DND-41 (cell line): ENCODE measurements around the gene CCNY.
"Not testable (repeated sequence)": the region's sequence is repeated elsewhere in the genome, so short reads cannot be mapped to it uniquely, and the experiment has no call there.

Experiments used
- ATAC-seq: fragments of 200-7000 bp; cut with Tn5 transposase; 3 replicates; pipeline ENCODE4 v1.9.1; 2021; ENCODE audit warnings: low read depth; ENCODE audit not compliant: insufficient read depth
- DNase-seq: peaks from one replicate; pipeline ENCODE4 v3.0.0-alpha.2; 2020
- H2AFZ ChIP-seq: 2 replicates; pipeline ENCODE4 v1.6.0; 2012; ENCODE audit warnings: low read depth, low read length
- H3K27ac ChIP-seq: 2 replicates; pipeline ENCODE4 v1.5.1; 2012; ENCODE audit warnings: low read length, inconsistent platforms
- H3K27me3 ChIP-seq: fragments of 200-600 bp; sonication (generic); 2 replicates; pipeline ENCODE4 v1.6.0; 2012; ENCODE audit warnings: low read length, mild to moderate bottlenecking, inconsistent platforms; ENCODE audit not compliant: insufficient read depth, poor library complexity
- H3K36me3 ChIP-seq: 2 replicates; pipeline ENCODE4 v1.5.1; 2012; ENCODE audit warnings: low read length, inconsistent platforms; ENCODE audit not compliant: insufficient read depth
- H3K4me1 ChIP-seq: 2 replicates; pipeline ENCODE4 v1.5.1; 2012; ENCODE audit warnings: mild to moderate bottlenecking, low read length; ENCODE audit not compliant: insufficient read depth
- H3K4me2 ChIP-seq: 2 replicates; pipeline ENCODE4 v1.6.0; 2012; ENCODE audit warnings: mild to moderate bottlenecking, moderate library complexity, low read length, inconsistent platforms; ENCODE audit not compliant: insufficient read depth
- H3K4me3 ChIP-seq, 2 experiments: fragments of 200-600 bp in 1 of 2; shearing (Covaris generic) in 1 of 2; 2 replicates each; pipeline ENCODE4 v1.5.1; 2012 to 2016; ENCODE audit warnings: inconsistent platforms in 2 of 2, low read length in 2 of 2, mild to moderate bottlenecking in 2 of 2, low read depth in 1 of 2, moderate library complexity in 1 of 2
- H3K79me2 ChIP-seq: 2 replicates; pipeline ENCODE4 v1.6.0; 2012; ENCODE audit warnings: low read length, inconsistent platforms; ENCODE audit not compliant: insufficient read depth
- H3K9ac ChIP-seq: 2 replicates; pipeline ENCODE4 v1.6.0; 2012; ENCODE audit warnings: low read depth, mild to moderate bottlenecking, inconsistent platforms, low read length, moderate library complexity
- H3K9me3 ChIP-seq: 2 replicates; pipeline ENCODE4 v1.5.1; 2012; ENCODE audit warnings: low read length, moderate library complexity, mild to moderate bottlenecking, inconsistent platforms; ENCODE audit not compliant: insufficient read depth, severe bottlenecking
- H4K20me1 ChIP-seq: 2 replicates; pipeline ENCODE4 v1.6.0; 2012; ENCODE audit warnings: low read length; ENCODE audit not compliant: insufficient read depth
- EZH2 ChIP-seq: IDR thresholded peaks from 3 replicates; pipeline ENCODE4 v1.6.1; 2012; ENCODE audit warnings: borderline replicate concordance, low read depth, mild to moderate bottlenecking, moderate library complexity, low read length, inconsistent platforms; ENCODE audit not compliant: severe bottlenecking
- TF ChIP-seq, protein P1 (sequence below): IDR thresholded peaks from 2 replicates; pipeline ENCODE4 v1.5.1; 2012; ENCODE audit warnings: borderline replicate concordance, low read length, moderate library complexity, mild to moderate bottlenecking; ENCODE audit not compliant: poor library complexity, severe bottlenecking; ENCODE audit errors: extremely low read depth

CCNY gene

DNA sequence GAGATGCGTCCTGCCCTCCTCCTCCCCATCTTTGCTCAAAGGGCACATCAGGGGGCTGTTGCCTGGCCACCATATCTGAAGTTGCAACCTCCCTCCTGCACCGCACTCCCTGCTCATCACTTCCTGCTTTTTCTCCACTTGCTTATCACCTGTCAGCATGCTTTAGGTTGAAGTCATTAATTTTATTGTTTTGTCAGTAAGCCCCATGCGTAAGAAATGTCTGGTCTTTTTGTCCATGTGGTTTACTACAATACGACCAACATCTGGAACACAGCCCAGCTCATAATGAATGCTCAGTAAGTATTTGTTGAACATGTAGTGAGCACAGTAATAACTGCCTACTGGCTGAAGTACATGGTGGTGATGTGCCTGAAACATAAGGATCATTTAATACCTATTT is 197.3 kb downstream of the CCNY start:
- no peak overlapping the region for H3K4me2 ChIP-seq
- no peak overlapping the region for H3K9ac ChIP-seq
- H3K9me3 ChIP-seq = peaks cover 32% of the 10 kb centered on the region
- H3K27ac ChIP-seq = no peak overlapping the region
- H3K27me3 ChIP-seq = no peaks in the 10 kb centered on the region
- no peak for ATAC-seq
- DNase-seq = no peak
- no peaks in the 10 kb centered on the region for H4K20me1 ChIP-seq
- no peak overlapping the region for H3K4me3 ChIP-seq
- no peaks in the 10 kb centered on the region for H3K79me2 ChIP-seq
- peaks cover 73% of the 10 kb centered on the region for H3K36me3 ChIP-seq
- TF ChIP-seq, protein P1, sequence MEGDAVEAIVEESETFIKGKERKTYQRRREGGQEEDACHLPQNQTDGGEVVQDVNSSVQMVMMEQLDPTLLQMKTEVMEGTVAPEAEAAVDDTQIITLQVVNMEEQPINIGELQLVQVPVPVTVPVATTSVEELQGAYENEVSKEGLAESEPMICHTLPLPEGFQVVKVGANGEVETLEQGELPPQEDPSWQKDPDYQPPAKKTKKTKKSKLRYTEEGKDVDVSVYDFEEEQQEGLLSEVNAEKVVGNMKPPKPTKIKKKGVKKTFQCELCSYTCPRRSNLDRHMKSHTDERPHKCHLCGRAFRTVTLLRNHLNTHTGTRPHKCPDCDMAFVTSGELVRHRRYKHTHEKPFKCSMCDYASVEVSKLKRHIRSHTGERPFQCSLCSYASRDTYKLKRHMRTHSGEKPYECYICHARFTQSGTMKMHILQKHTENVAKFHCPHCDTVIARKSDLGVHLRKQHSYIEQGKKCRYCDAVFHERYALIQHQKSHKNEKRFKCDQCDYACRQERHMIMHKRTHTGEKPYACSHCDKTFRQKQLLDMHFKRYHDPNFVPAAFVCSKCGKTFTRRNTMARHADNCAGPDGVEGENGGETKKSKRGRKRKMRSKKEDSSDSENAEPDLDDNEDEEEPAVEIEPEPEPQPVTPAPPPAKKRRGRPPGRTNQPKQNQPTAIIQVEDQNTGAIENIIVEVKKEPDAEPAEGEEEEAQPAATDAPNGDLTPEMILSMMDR = no peak
- TF ChIP-seq EZH2 = no peak
- H2AFZ ChIP-seq = no peak overlapping the region
- no peaks in the 10 kb centered on the region for H3K4me1 ChIP-seq

DNA sequence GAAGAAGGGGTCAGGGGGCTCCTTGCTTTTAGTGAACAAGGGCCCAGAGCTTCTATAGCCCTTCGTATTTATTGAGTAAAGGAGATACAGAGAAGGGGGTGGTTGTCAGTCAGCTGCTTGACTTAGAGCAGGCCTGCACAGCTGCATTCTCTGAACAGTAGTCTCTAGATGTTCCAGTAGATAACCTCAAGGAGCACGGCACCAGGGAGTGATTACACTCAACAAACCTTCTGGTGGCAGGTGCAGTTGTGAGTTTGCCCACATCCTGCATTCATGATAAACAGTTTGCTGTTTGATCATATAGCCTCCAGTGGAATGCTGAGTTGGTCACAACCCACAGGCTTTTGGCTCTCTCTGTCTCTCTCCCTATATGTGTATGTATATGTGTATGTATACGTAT is 198.8 kb downstream of the CCNY start:
- peaks cover 70% of the 10 kb centered on the region for H3K36me3 ChIP-seq
- no peak for TF ChIP-seq EZH2
- TF ChIP-seq, protein P1 = no peak
- peaks cover 32% of the 10 kb centered on the region for H3K9me3 ChIP-seq

DNA sequence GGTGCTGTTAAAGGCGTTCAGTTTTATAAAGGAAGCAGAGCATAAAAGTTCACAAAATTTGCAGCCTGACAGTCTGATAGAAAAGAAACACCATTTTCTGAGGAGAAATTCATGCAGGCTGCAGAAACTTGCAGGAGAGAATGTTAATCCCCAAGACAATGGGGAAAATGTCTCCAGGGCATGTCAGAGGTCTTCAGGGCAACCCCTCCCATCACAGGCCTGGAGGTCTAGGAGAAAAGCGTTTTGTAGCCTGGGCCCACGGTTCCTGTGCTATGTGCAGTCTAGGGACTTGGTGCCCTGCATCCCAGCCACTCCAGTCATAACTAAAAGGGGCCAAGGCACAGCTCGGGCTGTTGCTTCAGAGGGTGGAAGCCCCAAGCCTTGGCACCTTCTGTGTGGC is 200.5 kb downstream of the CCNY start:
- H3K4me3 ChIP-seq = no peak overlapping the region
- ATAC-seq (no peak), DNase-seq (no peak)
- peaks cover 57% of the 10 kb centered on the region for H3K36me3 ChIP-seq
- H3K4me1 ChIP-seq = no peaks in the 10 kb centered on the region
- no peaks in the 10 kb centered on the region for H3K79me2 ChIP-seq
- H4K20me1 ChIP-seq = no peaks in the 10 kb centered on the region
- peaks cover 32% of the 10 kb centered on the region for H3K9me3 ChIP-seq
- no peak overlapping the region for H3K27ac ChIP-seq
- no peak overlapping the region for H3K4me2 ChIP-seq
- no peak for TF ChIP-seq EZH2
- TF ChIP-seq, protein P1 = no peak
- H3K9ac ChIP-seq = no peak overlapping the region
- H3K27me3 ChIP-seq = no peaks in the 10 kb centered on the region
- H2AFZ ChIP-seq = no peak overlapping the region

More for the DNA sequence above, 198.8 kb downstream of the CCNY start:
- no peaks in the 10 kb centered on the region for H4K20me1 ChIP-seq
- H3K4me2 ChIP-seq = no peak overlapping the region
- ATAC-seq = peak; percentile 55
- peak overlapping the region; percentile 33; the same call in 1 of the 2 replicates for H3K27ac ChIP-seq
- H3K4me3 ChIP-seq = no peak overlapping the region
- no peaks in the 10 kb centered on the region for H3K27me3 ChIP-seq
- no peak overlapping the region for H2AFZ ChIP-seq
- no peaks in the 10 kb centered on the region for H3K79me2 ChIP-seq
- no peak overlapping the region for H3K9ac ChIP-seq
- H3K4me1 ChIP-seq = no peaks in the 10 kb centered on the region
- peak; percentile 51 for DNase-seq

DNA sequence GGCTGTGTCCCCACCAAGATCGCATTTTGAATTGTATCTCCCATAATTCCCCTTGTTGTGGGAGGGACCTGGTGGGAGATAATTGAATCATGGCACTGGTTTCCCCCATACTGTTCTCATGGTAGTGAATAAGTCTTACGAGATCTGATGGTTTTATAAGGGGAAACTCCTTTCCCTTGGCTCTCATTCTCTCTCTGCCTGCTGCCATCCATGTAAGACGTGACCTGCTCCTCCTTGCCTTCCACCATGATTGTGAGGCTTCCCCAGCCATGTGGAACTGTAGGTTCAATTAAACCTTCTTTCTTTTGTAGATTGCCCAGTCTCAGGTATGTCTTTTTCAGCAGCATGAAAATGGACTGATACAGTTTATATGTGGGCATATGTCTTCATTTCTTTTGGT is 201.6 kb downstream of the CCNY start:
- not testable (repeated sequence) for H3K27me3 ChIP-seq, DNase-seq, H3K27ac ChIP-seq, H3K79me2 ChIP-seq, ATAC-seq, H3K4me3 ChIP-seq, H3K9ac ChIP-seq, H3K4me1 ChIP-seq, H2AFZ ChIP-seq, H3K4me2 ChIP-seq, H4K20me1 ChIP-seq
- H3K9me3 ChIP-seq = peaks cover 28% of the 10 kb centered on the region
- peaks cover 52% of the 10 kb centered on the region for H3K36me3 ChIP-seq
